Progenitor cell of endocrine pancreas (in vitro differentiated cells): ENCODE measurements around the gene MYL11. TPM values are rescaled to one million over a fixed set of nuclear protein-coding genes. Genes with fewer than 3 reads are reported as not detected.

Source experiments
- DNase-seq: peaks from one replicate; pipeline ENCODE4 v3.0.0; 2021; ENCODE audit warnings: low spot score; ENCODE audit not compliant: unreplicated experiment
- H3K27ac Mint-ChIP-seq: 2 replicates; pipeline ENCODE4 v1.8.0; 2021; ENCODE audit warnings: mild to moderate bottlenecking, moderate library complexity, mixed read lengths
- H3K27me3 Mint-ChIP-seq: 2 replicates; pipeline ENCODE4 v1.8.0; 2021; ENCODE audit warnings: mixed read lengths
- H3K36me3 Mint-ChIP-seq: 2 replicates; pipeline ENCODE4 v1.8.0; 2022; ENCODE audit warnings: mixed read lengths; ENCODE audit not compliant: insufficient read depth
- H3K4me1 Mint-ChIP-seq: 2 replicates; pipeline ENCODE4 v1.8.0; 2021; ENCODE audit warnings: low read depth, mixed read lengths
- H3K4me3 Mint-ChIP-seq: 2 replicates; pipeline ENCODE4 v1.8.0; 2021; ENCODE audit warnings: low read depth, mild to moderate bottlenecking, moderate library complexity, mixed read lengths
- H3K9me3 Mint-ChIP-seq: 2 replicates; pipeline ENCODE4 v1.8.0; 2021; ENCODE audit warnings: low read depth, mixed read lengths
- CTCF ChIP-seq: fragments of 200-600 bp; sonication (generic); IDR thresholded peaks from one replicate; pipeline ENCODE4 v1.5.0; 2021; ENCODE audit warnings: antibody characterized with exemption, mild to moderate bottlenecking; ENCODE audit not compliant: unreplicated experiment
- total RNA-seq: library from RNA; stranded (reverse); gene quantifications from 2 replicates; pipeline ENCODE4 v1.2.1, GENCODE V29; 2021

MYL11 gene
- total RNA-seq, 1 donor from 2014 or later, result 2.6 TPM

GRCh38 chr16:30356401-30357084, 18.1 kb upstream of the MYL11 start:
- Mint-ChIP-seq H3K27me3 (no peaks in the 10 kb centered on the region), H3K36me3 (peaks cover 13% of the 10 kb centered on the region), H3K9me3 (no peaks in the 10 kb centered on the region), H3K4me1 (peaks cover 11% of the 10 kb centered on the region), H3K27ac (peak overlapping the region; percentile 99), H3K4me3 (peak overlapping the region; percentile 95)
- no peak for TF ChIP-seq CTCF
- no peak for DNase-seq

- peaks cover 11% of the 10 kb centered on the region for H3K4me1 Mint-ChIP-seq
- H3K4me3 Mint-ChIP-seq, result no peak overlapping the region
- TF ChIP-seq CTCF, result no peak
- peaks cover 11% of the 10 kb centered on the region for H3K36me3 Mint-ChIP-seq
- no peaks in the 10 kb centered on the region for H3K27me3 Mint-ChIP-seq
- peak overlapping the region; percentile 59 for H3K27ac Mint-ChIP-seq
- DNase-seq, result no peak
- H3K9me3 Mint-ChIP-seq, result no peaks in the 10 kb centered on the region
These were observed 17.4 kb upstream of the MYL11 start for GRCh38 chr16:30357085-30357714.

GRCh38 chr16:30357715-30358576, 16.7 kb upstream of the MYL11 start:
- H3K27ac Mint-ChIP-seq, result no peak overlapping the region
- peaks cover 13% of the 10 kb centered on the region for H3K36me3 Mint-ChIP-seq
- no peaks in the 10 kb centered on the region for H3K9me3 Mint-ChIP-seq
- H3K4me1 Mint-ChIP-seq, result peaks cover 11% of the 10 kb centered on the region
- no peak overlapping the region for H3K4me3 Mint-ChIP-seq
- no peak for DNase-seq
- TF ChIP-seq CTCF, result no peak
- no peaks in the 10 kb centered on the region for H3K27me3 Mint-ChIP-seq

GRCh38 chr16:30358577-30358936, 16.0 kb upstream of the MYL11 start:
- peaks cover 12% of the 10 kb centered on the region for H3K36me3 Mint-ChIP-seq
- DNase-seq, result no peak
- no peaks in the 10 kb centered on the region for H3K27me3 Mint-ChIP-seq
- H3K9me3 Mint-ChIP-seq, result no peaks in the 10 kb centered on the region
- H3K27ac Mint-ChIP-seq, result no peak overlapping the region
- no peak for TF ChIP-seq CTCF
- peaks cover 11% of the 10 kb centered on the region for H3K4me1 Mint-ChIP-seq
- no peak overlapping the region for H3K4me3 Mint-ChIP-seq
